Kasumi-1 (cell line): ENCODE results near the gene LARP6.
"Not testable (repeated sequence)": the region's sequence is repeated elsewhere in the genome, so short reads cannot be mapped to it uniquely, and the experiment has no call there.

ENCODE experiments used
- DNase-seq, 2 experiments: peaks; one replicate each; lab custom pipeline; 2025; lab: John Stamatoyannopoulos, UW

The LARP6 gene

GRCh38 chr15:70853973-70854665, at the start of gene LARP6:
Gene LARP6, minus strand, starts transcription at chr15:70854157. Its CDS starts 69 bp downstream, at chr15:70854088.
- DNase-seq = no peak

- DNase-seq = no peak
These were observed 48.1 kb upstream of the LARP6 start for GRCh38 chr15:70902107-70902506.

- no peak for DNase-seq
These were observed 39.1 kb upstream of the LARP6 start for GRCh38 chr15:70892912-70893560.

GRCh38 chr15:70892002-70892911, 38.3 kb upstream of the LARP6 start, which contains the start of the genes LRRC49 and THAP10:
Gene LRRC49, plus strand, starts transcription at chr15:70892826. Its CDS starts 69 bp downstream, at chr15:70892895.
Gene THAP10, minus strand, starts transcription at chr15:70892433. Its CDS starts 161 bp downstream, at chr15:70892272.
- no peak for DNase-seq

GRCh38 chr15:70882361-70882760, 28.4 kb upstream of the LARP6 start:
- no peak for DNase-seq

GRCh38 chr15:70880781-70881180, 26.8 kb upstream of the LARP6 start:
- no peak for DNase-seq

GRCh38 chr15:70879401-70879800, 25.4 kb upstream of the LARP6 start:
- no peak for DNase-seq

- no peak for DNase-seq
These were observed 22.7 kb upstream of the LARP6 start for GRCh38 chr15:70876683-70877082.

- no peak for DNase-seq
These were observed 22.1 kb upstream of the LARP6 start for GRCh38 chr15:70876011-70876410.

- peak in 1 of 2 experiments; percentile 1 for DNase-seq
These were observed 21.2 kb upstream of the LARP6 start for GRCh38 chr15:70875001-70875782.

- DNase-seq = no peak
These were observed 19.5 kb upstream of the LARP6 start for GRCh38 chr15:70873232-70874054.

- DNase-seq = not testable (repeated sequence)
These were observed 17.5 kb upstream of the LARP6 start for GRCh38 chr15:70871490-70871889.

- no peak for DNase-seq
These were observed 16.1 kb upstream of the LARP6 start for GRCh38 chr15:70870051-70870450.

GRCh38 chr15:70869346-70869745, 15.4 kb upstream of the LARP6 start:
- no peak for DNase-seq

GRCh38 chr15:70867911-70868467, 14.0 kb upstream of the LARP6 start:
- DNase-seq = no peak

- no peak for DNase-seq
These were observed 13.2 kb upstream of the LARP6 start for GRCh38 chr15:70866982-70867641.

GRCh38 chr15:70863450-70864218, 9.7 kb upstream of the LARP6 start:
- DNase-seq = no peak

- no peak for DNase-seq
These were observed 6.0 kb upstream of the LARP6 start for GRCh38 chr15:70859998-70860397.

GRCh38 chr15:70859322-70859908, 5.5 kb upstream of the LARP6 start:
- DNase-seq = no peak
